Measurements from ENCODE around the gene DHX8.
"Not testable (repeated sequence)": the region's sequence is repeated elsewhere in the genome, so short reads cannot be mapped to it uniquely, and the experiment has no call there.

DNA sequence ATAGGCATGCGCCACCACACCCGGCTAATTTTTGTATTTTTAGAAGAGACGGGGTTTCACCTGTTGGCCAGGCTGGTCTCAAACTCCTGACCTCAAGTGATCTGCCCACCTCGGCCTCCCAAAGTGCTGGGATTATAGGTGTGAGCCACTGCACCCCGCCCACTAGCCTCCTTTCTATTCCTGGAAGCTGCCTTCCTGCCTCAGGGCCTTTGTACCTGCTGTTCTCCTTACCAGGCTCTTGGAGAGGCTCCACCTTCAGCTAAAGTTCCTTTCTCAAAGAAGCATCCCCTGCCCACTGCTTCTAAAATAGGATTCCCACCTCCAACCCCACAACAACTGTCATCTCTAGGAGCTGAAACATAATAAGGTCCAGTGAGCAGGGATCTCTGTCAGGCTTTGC, 23.9 kb upstream of the DHX8 start:
- TF ChIP-seq, protein P1, sequence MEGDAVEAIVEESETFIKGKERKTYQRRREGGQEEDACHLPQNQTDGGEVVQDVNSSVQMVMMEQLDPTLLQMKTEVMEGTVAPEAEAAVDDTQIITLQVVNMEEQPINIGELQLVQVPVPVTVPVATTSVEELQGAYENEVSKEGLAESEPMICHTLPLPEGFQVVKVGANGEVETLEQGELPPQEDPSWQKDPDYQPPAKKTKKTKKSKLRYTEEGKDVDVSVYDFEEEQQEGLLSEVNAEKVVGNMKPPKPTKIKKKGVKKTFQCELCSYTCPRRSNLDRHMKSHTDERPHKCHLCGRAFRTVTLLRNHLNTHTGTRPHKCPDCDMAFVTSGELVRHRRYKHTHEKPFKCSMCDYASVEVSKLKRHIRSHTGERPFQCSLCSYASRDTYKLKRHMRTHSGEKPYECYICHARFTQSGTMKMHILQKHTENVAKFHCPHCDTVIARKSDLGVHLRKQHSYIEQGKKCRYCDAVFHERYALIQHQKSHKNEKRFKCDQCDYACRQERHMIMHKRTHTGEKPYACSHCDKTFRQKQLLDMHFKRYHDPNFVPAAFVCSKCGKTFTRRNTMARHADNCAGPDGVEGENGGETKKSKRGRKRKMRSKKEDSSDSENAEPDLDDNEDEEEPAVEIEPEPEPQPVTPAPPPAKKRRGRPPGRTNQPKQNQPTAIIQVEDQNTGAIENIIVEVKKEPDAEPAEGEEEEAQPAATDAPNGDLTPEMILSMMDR (IDR thresholded peaks at IDR 0.05): not testable (repeated sequence)
- TF ChIP-seq POLR2A (IDR thresholded peaks at IDR 0.05; ENCODE audit: low read depth); EP300 (IDR thresholded peaks at IDR 0.05): not testable (repeated sequence)

Data from esophagus muscularis mucosa (tissue), 4 donors.